KMS-11 (cell line): ENCODE results near the gene LAPTM5.

Experiments
- H2AFZ ChIP-seq: fragments of 200-600 bp; sonication (generic); 2 replicates; pipeline ENCODE4 v1.6.1; 2016; ENCODE audit warnings: antibody characterized with exemption, mixed run types, low read depth
- H3K27ac ChIP-seq: fragments of 200-600 bp; sonication (generic); 2 replicates; pipeline ENCODE4 v1.6.1; 2016; ENCODE audit warnings: mild to moderate bottlenecking, mixed run types
- H3K27me3 ChIP-seq: fragments of 200-600 bp; sonication (generic); 2 replicates; pipeline ENCODE4 v1.6.1; 2017; ENCODE audit warnings: mild to moderate bottlenecking, low read depth, mixed run types, moderate library complexity; ENCODE audit not compliant: insufficient read depth
- H3K36me3 ChIP-seq: fragments of 200-600 bp; sonication (generic); 2 replicates; pipeline ENCODE4 v1.6.1; 2017; ENCODE audit warnings: mild to moderate bottlenecking, mixed run types; ENCODE audit not compliant: insufficient read depth
- H3K4me1 ChIP-seq: fragments of 200-600 bp; sonication (generic); 2 replicates; pipeline ENCODE4 v1.6.1; 2016; ENCODE audit warnings: mild to moderate bottlenecking, low read depth, mixed run types; ENCODE audit not compliant: poor library complexity, severe bottlenecking
- H3K4me2 ChIP-seq: fragments of 200-600 bp; sonication (generic); 2 replicates; pipeline ENCODE4 v1.7.0; 2016; ENCODE audit warnings: mild to moderate bottlenecking, mixed run types
- H3K4me3 ChIP-seq: fragments of 200-600 bp; sonication (generic); IDR thresholded peaks from 2 replicates; pipeline ENCODE4 v1.6.1; 2017; ENCODE audit warnings: low read depth, low read length, mixed read lengths; ENCODE audit not compliant: insufficient read depth
- H3K79me2 ChIP-seq: fragments of 200-600 bp; sonication (generic); 2 replicates; pipeline ENCODE4 v1.6.1; 2016; ENCODE audit warnings: low read depth, mixed run types; ENCODE audit not compliant: insufficient read depth
- H3K9ac ChIP-seq: fragments of 200-600 bp; sonication (generic); 2 replicates; pipeline ENCODE4 v1.6.1; 2016; ENCODE audit warnings: mild to moderate bottlenecking, mixed run types
- H4K20me1 ChIP-seq: fragments of 200-600 bp; sonication (generic); 2 replicates; pipeline ENCODE4 v1.6.1; 2016; ENCODE audit warnings: mild to moderate bottlenecking, mixed run types; ENCODE audit not compliant: insufficient read depth
- CTCF ChIP-seq: fragments of 200-600 bp; sonication (generic); conservative IDR thresholded peaks from 2 replicates; pipeline ENCODE4 v1.6.1; 2017; ENCODE audit warnings: low read depth, mild to moderate bottlenecking, antibody characterized with exemption, low read length, moderate library complexity, mixed read lengths

Gene LAPTM5

GRCh38 chr1:30788580-30789387, 31.2 kb upstream of the LAPTM5 start:
- no peak overlapping the region for H2AFZ ChIP-seq
- H3K36me3 ChIP-seq: no peaks in the 10 kb centered on the region
- H3K79me2 ChIP-seq: no peaks in the 10 kb centered on the region
- H3K9ac ChIP-seq: no peak overlapping the region
- H3K4me1 ChIP-seq: no peaks in the 10 kb centered on the region
- H4K20me1 ChIP-seq: no peaks in the 10 kb centered on the region
- H3K27me3 ChIP-seq: peaks cover 65% of the 10 kb centered on the region
- H3K4me2 ChIP-seq: no peak overlapping the region
- no peak overlapping the region for H3K27ac ChIP-seq
- TF ChIP-seq CTCF: no peak
- H3K4me3 ChIP-seq: no peak overlapping the region

- Histone ChIP-seq H3K79me2 (no peaks in the 10 kb centered on the region), H3K27ac (no peak overlapping the region), H4K20me1 (no peaks in the 10 kb centered on the region), H3K9ac (no peak overlapping the region), H3K4me2 (no peak overlapping the region), H3K4me1 (no peaks in the 10 kb centered on the region), H2AFZ (no peak overlapping the region), H3K27me3 (peaks cover 62% of the 10 kb centered on the region), H3K36me3 (no peaks in the 10 kb centered on the region), H3K4me3 (no peak overlapping the region)
- TF ChIP-seq CTCF: no peak
These were observed 30.4 kb upstream of the LAPTM5 start for GRCh38 chr1:30787856-30788495.

GRCh38 chr1:30787266-30787665, 29.7 kb upstream of the LAPTM5 start:
- TF ChIP-seq CTCF: no peak
- H4K20me1 ChIP-seq: no peaks in the 10 kb centered on the region
- H3K4me1 ChIP-seq: no peaks in the 10 kb centered on the region
- no peak overlapping the region for H3K27ac ChIP-seq
- no peaks in the 10 kb centered on the region for H3K36me3 ChIP-seq
- H2AFZ ChIP-seq: no peak overlapping the region
- no peak overlapping the region for H3K4me3 ChIP-seq
- no peaks in the 10 kb centered on the region for H3K79me2 ChIP-seq
- H3K4me2 ChIP-seq: no peak overlapping the region
- H3K27me3 ChIP-seq: peaks cover 57% of the 10 kb centered on the region
- no peak overlapping the region for H3K9ac ChIP-seq

GRCh38 chr1:30786264-30786991, 28.9 kb upstream of the LAPTM5 start:
- H3K27ac ChIP-seq: no peak overlapping the region
- no peaks in the 10 kb centered on the region for H3K4me1 ChIP-seq
- no peak for TF ChIP-seq CTCF
- no peak overlapping the region for H3K4me3 ChIP-seq
- H4K20me1 ChIP-seq: no peaks in the 10 kb centered on the region
- H3K36me3 ChIP-seq: no peaks in the 10 kb centered on the region
- H3K9ac ChIP-seq: no peak overlapping the region
- H2AFZ ChIP-seq: no peak overlapping the region
- H3K27me3 ChIP-seq: peaks cover 54% of the 10 kb centered on the region
- no peaks in the 10 kb centered on the region for H3K79me2 ChIP-seq
- H3K4me2 ChIP-seq: no peak overlapping the region
